Left lung (tissue), 10 donors: ENCODE data around the gene SMIM33. TPM values are rescaled to one million over a fixed set of nuclear protein-coding genes. Genes with fewer than 3 reads are reported as not detected.
"Not testable (repeated sequence)": the region's sequence is repeated elsewhere in the genome, so short reads cannot be mapped to it uniquely, and the experiment has no call there.

ENCODE experiments used
- ATAC-seq: fragments of 200-7000 bp; cut with Tn5 transposase; one replicate; pipeline ENCODE4 v1.9.1; 2020; ENCODE audit warnings: moderate library complexity
- DNase-seq, 4 donors: peaks; one replicate each; pipeline ENCODE4 v3.0.0-alpha.2; 2013 to 2020
- H3K27ac ChIP-seq, 2 donors: fragments of 200-600 bp; sonication (generic) in 1 of 2; one replicate each; pipeline versions ENCODE4 v1.5.0 to v1.8.0; 2020 to 2021
- H3K27me3 ChIP-seq, 2 donors: fragments of 200-600 bp; sonication (generic) in 1 of 2; one replicate each; pipeline versions ENCODE4 v1.5.0 to v1.8.0; 2020 to 2021
- H3K36me3 ChIP-seq, 2 donors: fragments of 200-600 bp; sonication (generic) in 1 of 2; one replicate each; pipeline versions ENCODE4 v1.5.0 to v1.8.0; 2020 to 2021
- H3K4me1 ChIP-seq, 2 donors: fragments of 200-600 bp; one replicate each; pipeline ENCODE4 v1.8.0; 2021
- H3K4me3 ChIP-seq, 2 donors: fragments of 200-600 bp; sonication (generic) in 1 of 2; one replicate each; pipeline versions ENCODE4 v1.5.0 to v1.8.0; 2020 to 2021; ENCODE audit warnings: mild to moderate bottlenecking in 1 of 2
- H3K9me3 ChIP-seq, 2 donors: fragments of 200-600 bp; sonication (generic) in 1 of 2; one replicate each; pipeline versions ENCODE4 v1.5.0 to v1.8.0; 2020 to 2021
- CTCF ChIP-seq, 2 donors: fragments of 200-600 bp; sonication (generic) in 1 of 2; IDR thresholded peaks; one replicate each; pipeline versions ENCODE4 v1.5.0 to v1.8.0; 2021; ENCODE audit warnings: antibody characterized with exemption in 2 of 2
- intact Hi-C, 2 donors: fragments of 100-400 bp; cut with DNase I; formaldehyde crosslinking; loops; one replicate each; pipeline versions ENCODE4 v1.11.2 to v1.14.2; 2022
- polyA plus RNA-seq, 6 donors: library from polyadenylated mRNA; unstranded; fragments of 120-200 nt; gene quantifications; one replicate each; pipeline ENCODE4 v1.2.1, GENCODE V29; 2013; ENCODE audit not compliant: insufficient read length in 6 of 6
- total RNA-seq, 2 donors: library from RNA; stranded (reverse); fragmentation: NEBNext Ultra II Directional; extraction: Animal tissue kit (Norgen Biotek cat#: 25700); gene quantifications; one replicate each; pipeline ENCODE4 v1.2.1, GENCODE V29; 2021
- donor health status: DM: no; HTN: yes; CAD: no.
- donor health status: DM: no; HTN: no; CAD: no.

SMIM33 gene
- total and polyA plus RNA-seq, 8 donors, result 0.06 to 0.11 (median 0.07) TPM; not detected in 4

- Histone ChIP-seq H3K4me3 (no peak overlapping the region), H3K27ac (no peak overlapping the region), H3K9me3 (no peaks in the 10 kb centered on the region), H3K36me3 (no peaks in the 10 kb centered on the region), H3K27me3 (no peaks in the 10 kb centered on the region), H3K4me1 (peaks cover 0 to 4% of the 10 kb centered on the region in 2 donors)
- ATAC-seq, result no peak
- no peak for DNase-seq
- intact Hi-C loops, result no loop called here
- no peak for TF ChIP-seq CTCF (IDR thresholded peaks at IDR 0.05)
These were observed 30.6 kb downstream of the SMIM33 start for GRCh38 chr5:139501381-139501780.

GRCh38 chr5:139503036-139503817, 32.4 kb downstream of the SMIM33 start:
- intact Hi-C loops, H3K27me3 ChIP-seq, H3K27ac ChIP-seq, H3K9me3 ChIP-seq, DNase-seq, ATAC-seq, H3K4me1 ChIP-seq, H3K36me3 ChIP-seq, H3K4me3 ChIP-seq: not testable (repeated sequence)

GRCh38 chr5:139503879-139504278, 33.1 kb downstream of the SMIM33 start:
- H3K4me1 ChIP-seq, H3K9me3 ChIP-seq, DNase-seq, H3K4me3 ChIP-seq, H3K36me3 ChIP-seq, ATAC-seq, H3K27me3 ChIP-seq, H3K27ac ChIP-seq, intact Hi-C loops: not testable (repeated sequence)

GRCh38 chr5:139504722-139505121, 33.9 kb downstream of the SMIM33 start:
- H3K9me3 ChIP-seq, H3K36me3 ChIP-seq, H3K27ac ChIP-seq, ATAC-seq, intact Hi-C loops, H3K4me3 ChIP-seq, H3K27me3 ChIP-seq, H3K4me1 ChIP-seq, DNase-seq: not testable (repeated sequence)

GRCh38 chr5:139512786-139513390, 42.1 kb downstream of the SMIM33 start:
- intact Hi-C loops, result loop anchor here in 1 of 2 donors (5.0 kb wide), 1 partner anchor 91 kb away; no protein-coding TSS in a partner anchor
- H3K27ac ChIP-seq, result no peak overlapping the region
- H3K4me1 ChIP-seq, result peaks cover 4 to 15% of the 10 kb centered on the region in 2 donors
- no peak for TF ChIP-seq CTCF (IDR thresholded peaks at IDR 0.05)
- ATAC-seq (no peak), DNase-seq (no peak)
- H3K27me3 ChIP-seq, result no peaks in the 10 kb centered on the region
- no peaks in the 10 kb centered on the region for H3K9me3 ChIP-seq
- no peaks in the 10 kb centered on the region for H3K36me3 ChIP-seq
- H3K4me3 ChIP-seq, result no peak overlapping the region

- not testable (repeated sequence) for H3K9me3 ChIP-seq, H3K27ac ChIP-seq, H3K36me3 ChIP-seq, H3K27me3 ChIP-seq, H3K4me3 ChIP-seq
- DNase-seq, result peak in 3 of 4 donors; percentile 75 to 92 (median 85)
- intact Hi-C loops, result loop anchor here in 1 of 2 donors (5.0 kb wide), 1 partner anchor 91 kb away; no protein-coding TSS in a partner anchor
- peak; percentile 88 for ATAC-seq
- TF ChIP-seq CTCF (IDR thresholded peaks at IDR 0.05), result peak; percentile 62 to 79
- H3K4me1 ChIP-seq, result peaks cover 4 to 19% of the 10 kb centered on the region in 2 donors
These were observed 42.6 kb downstream of the SMIM33 start for GRCh38 chr5:139513434-139513833.
